HepG2 (cell line): ENCODE measurements around the gene BTF3L4. TPM values are rescaled to one million over a fixed set of nuclear protein-coding genes. Genes with fewer than 3 reads are reported as not detected.
A peak's percentile ranks its signal among the peaks of the same experiment; 100 is the strongest.

Experiments
- HDAC6 ChIP-seq: fragments of 200-600 bp; sonication (generic); IDR thresholded peaks from 2 replicates; pipeline ENCODE4 v1.7.0; 2017; ENCODE audit warnings: mild to moderate bottlenecking, antibody characterized with exemption, low read length, low read depth
- KDM1A ChIP-seq: IDR thresholded peaks from 2 replicates; pipeline ENCODE4 v1.6.1; 2016; ENCODE audit warnings: missing compliant biosample characterization
- NCOR1 ChIP-seq: fragments of 200-600 bp; sonication (generic); IDR thresholded peaks from 2 replicates; pipeline ENCODE4 v1.7.0; 2017; ENCODE audit warnings: antibody characterized with exemption, low read length, borderline replicate concordance
- POLR2AphosphoS2 ChIP-seq: IDR thresholded peaks from 2 replicates; pipeline ENCODE4 v1.6.1; 2011; ENCODE audit warnings: low read depth, low read length, improper control_type of control experiment
- PPARG ChIP-seq: conservative IDR thresholded peaks from 2 replicates; pipeline ENCODE4 v1.6.1; 2016; ENCODE audit warnings: missing biosample characterization, missing genetic modification reagents
- TAF15 ChIP-seq: fragments of 200-400 bp; formaldehyde crosslinking; IDR thresholded peaks from one replicate; pipeline ENCODE4 v1.6.1; 2018; ENCODE audit warnings: mild to moderate bottlenecking, low read depth, low read length; ENCODE audit not compliant: poor library complexity, severe bottlenecking
- ZFP62 ChIP-seq: sonication (generic); formaldehyde crosslinking; IDR thresholded peaks from 2 replicates; pipeline ENCODE4 v1.4.0; 2020; ENCODE audit warnings: missing genetic modification reagents
- ZNF274 ChIP-seq: sonication (generic); formaldehyde crosslinking; IDR thresholded peaks from 2 replicates; pipeline ENCODE4 v1.5.1; 2020; ENCODE audit warnings: mild to moderate bottlenecking, missing genetic modification reagents
- ZNF354B ChIP-seq: sonication (generic); formaldehyde crosslinking; IDR thresholded peaks from 2 replicates; pipeline ENCODE4 v1.8.0; 2022; ENCODE audit warnings: mild to moderate bottlenecking, missing genetic modification reagents
- ZNF605 ChIP-seq: sonication (generic); formaldehyde crosslinking; IDR thresholded peaks from 2 replicates; pipeline ENCODE4 v1.8.0; 2022; ENCODE audit warnings: mild to moderate bottlenecking, missing genetic modification reagents
- ZNF792 ChIP-seq: IDR thresholded peaks from 2 replicates; pipeline ENCODE4 v1.6.1; 2016
- ZSCAN30 ChIP-seq: sonication (generic); formaldehyde crosslinking; IDR thresholded peaks from 2 replicates; pipeline ENCODE4 v1.5.0; 2020; ENCODE audit warnings: mild to moderate bottlenecking, missing genetic modification reagents
- polyA plus RNA-seq, 8 experiments: library from polyadenylated mRNA; depleted of rRNA in 3 of 8; stranded (reverse) in 7 of 8; unstranded in 1 of 8; fragments of >200 nt; fragmentation: Illumina TruSeq in 4 of 8; extraction: Trizol in 4 of 8; gene quantifications; 2 replicates each; pipeline versions ENCODE4 v1.2.1 to v1.2.3, GENCODE V29; 2011 to 2016; ENCODE audit warnings: low read depth in 4 of 8, missing spikeins in 1 of 8, mixed read lengths in 1 of 8; ENCODE audit not compliant: insufficient read depth in 1 of 8
- total RNA-seq, 5 experiments: library from RNA; depleted of rRNA; stranded (reverse); fragments of >200 nt; fragmentation: Illumina TruSeq; extraction: Trizol; gene quantifications; 2 replicates each; pipeline ENCODE4 v1.2.3, GENCODE V29; 2016; ENCODE audit warnings: low read depth in 1 of 5
- TF ChIP-seq, protein P1 (sequence below): sonication (generic); formaldehyde crosslinking; IDR thresholded peaks from 2 replicates; pipeline ENCODE4 v1.5.1; 2020; ENCODE audit warnings: mild to moderate bottlenecking, missing genetic modification reagents, borderline replicate concordance
- TF ChIP-seq, protein P2 (sequence below): sonication (generic); formaldehyde crosslinking; IDR thresholded peaks from 2 replicates; pipeline ENCODE4 v1.4.0; 2020; ENCODE audit warnings: mild to moderate bottlenecking, missing genetic modification reagents, borderline replicate concordance
- TF ChIP-seq, protein P3 (sequence below): IDR thresholded peaks from 2 replicates; pipeline ENCODE4 v1.6.1; 2016; ENCODE audit warnings: low read depth, missing genetic modification reagents, missing compliant biosample characterization

The BTF3L4 gene
- total and polyA plus RNA-seq, 2 of the 13 experiments (the other 11 are each of a cell fraction or from before 2014, with no cell fraction given) = 59.0 to 74.3 TPM

DNA sequence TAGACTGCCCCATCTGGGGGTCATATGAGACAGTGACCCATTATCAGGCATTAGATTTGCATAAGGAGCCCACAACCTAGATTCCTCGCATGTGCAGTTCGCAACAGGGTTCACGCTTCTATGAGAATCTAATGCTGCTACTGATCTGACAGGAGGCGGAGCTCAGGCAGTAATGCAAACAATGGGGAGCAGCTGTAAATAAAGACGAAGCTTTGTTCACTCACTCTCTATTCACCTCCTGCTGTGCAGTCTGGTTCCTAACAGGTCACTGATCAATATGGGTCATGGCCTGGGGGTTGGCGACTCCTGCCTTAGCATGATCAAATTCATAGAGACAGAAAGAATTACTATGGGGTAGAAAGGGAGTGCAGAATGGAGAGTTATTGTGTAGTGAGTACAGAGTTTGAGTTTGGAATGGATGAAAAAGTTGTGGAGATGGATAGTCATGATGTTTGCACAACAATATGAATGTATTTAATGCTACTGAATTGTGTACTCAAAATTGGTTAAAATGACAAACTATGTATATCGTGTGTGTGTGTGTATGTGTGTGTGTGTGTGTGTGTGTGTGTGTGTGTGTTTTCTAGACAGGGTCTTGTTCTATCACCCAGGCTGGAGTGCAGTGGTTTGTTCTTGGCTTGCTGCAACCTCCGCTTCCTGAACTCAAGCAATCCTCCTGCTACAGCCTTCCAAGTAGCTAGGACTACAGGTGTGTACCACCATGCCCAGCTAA is 42.2 kb downstream of the BTF3L4 start (continued):
- TF ChIP-seq, protein P1, sequence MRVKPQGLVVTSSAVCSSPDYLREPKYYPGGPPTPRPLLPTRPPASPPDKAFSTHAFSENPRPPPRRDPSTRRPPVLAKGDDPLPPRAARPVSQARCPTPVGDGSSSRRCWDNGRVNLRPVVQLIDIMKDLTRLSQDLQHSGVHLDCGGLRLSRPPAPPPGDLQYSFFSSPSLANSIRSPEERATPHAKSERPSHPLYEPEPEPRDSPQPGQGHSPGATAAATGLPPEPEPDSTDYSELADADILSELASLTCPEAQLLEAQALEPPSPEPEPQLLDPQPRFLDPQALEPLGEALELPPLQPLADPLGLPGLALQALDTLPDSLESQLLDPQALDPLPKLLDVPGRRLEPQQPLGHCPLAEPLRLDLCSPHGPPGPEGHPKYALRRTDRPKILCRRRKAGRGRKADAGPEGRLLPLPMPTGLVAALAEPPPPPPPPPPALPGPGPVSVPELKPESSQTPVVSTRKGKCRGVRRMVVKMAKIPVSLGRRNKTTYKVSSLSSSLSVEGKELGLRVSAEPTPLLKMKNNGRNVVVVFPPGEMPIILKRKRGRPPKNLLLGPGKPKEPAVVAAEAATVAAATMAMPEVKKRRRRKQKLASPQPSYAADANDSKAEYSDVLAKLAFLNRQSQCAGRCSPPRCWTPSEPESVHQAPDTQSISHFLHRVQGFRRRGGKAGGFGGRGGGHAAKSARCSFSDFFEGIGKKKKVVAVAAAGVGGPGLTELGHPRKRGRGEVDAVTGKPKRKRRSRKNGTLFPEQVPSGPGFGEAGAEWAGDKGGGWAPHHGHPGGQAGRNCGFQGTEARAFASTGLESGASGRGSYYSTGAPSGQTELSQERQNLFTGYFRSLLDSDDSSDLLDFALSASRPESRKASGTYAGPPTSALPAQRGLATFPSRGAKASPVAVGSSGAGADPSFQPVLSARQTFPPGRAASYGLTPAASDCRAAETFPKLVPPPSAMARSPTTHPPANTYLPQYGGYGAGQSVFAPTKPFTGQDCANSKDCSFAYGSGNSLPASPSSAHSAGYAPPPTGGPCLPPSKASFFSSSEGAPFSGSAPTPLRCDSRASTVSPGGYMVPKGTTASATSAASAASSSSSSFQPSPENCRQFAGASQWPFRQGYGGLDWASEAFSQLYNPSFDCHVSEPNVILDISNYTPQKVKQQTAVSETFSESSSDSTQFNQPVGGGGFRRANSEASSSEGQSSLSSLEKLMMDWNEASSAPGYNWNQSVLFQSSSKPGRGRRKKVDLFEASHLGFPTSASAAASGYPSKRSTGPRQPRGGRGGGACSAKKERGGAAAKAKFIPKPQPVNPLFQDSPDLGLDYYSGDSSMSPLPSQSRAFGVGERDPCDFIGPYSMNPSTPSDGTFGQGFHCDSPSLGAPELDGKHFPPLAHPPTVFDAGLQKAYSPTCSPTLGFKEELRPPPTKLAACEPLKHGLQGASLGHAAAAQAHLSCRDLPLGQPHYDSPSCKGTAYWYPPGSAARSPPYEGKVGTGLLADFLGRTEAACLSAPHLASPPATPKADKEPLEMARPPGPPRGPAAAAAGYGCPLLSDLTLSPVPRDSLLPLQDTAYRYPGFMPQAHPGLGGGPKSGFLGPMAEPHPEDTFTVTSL (CRISPR knock-in tag) = peak; percentile 78; the same call in 1 of the 2 replicates
- peak; percentile 51; the same call in 1 of the 2 replicates for TF ChIP-seq ZNF792 (CRISPR knock-in tag)
- TF ChIP-seq PPARG (CRISPR knock-in tag) = peak; percentile 63; the same call in 1 of the 2 replicates
- TF ChIP-seq ZSCAN30 (CRISPR knock-in tag) = no peak
- 0 out of 2 replicates have a peak, but pooled peaks have one; percentile 53 for TF ChIP-seq POLR2AphosphoS2
- 0 out of 2 replicates have a peak, but pooled peaks have one; percentile 54 for TF ChIP-seq KDM1A (CRISPR knock-in tag)
- no peak for TF ChIP-seq HDAC6
- no peak for TF ChIP-seq ZNF354B (CRISPR knock-in tag)
- TF ChIP-seq ZFP62 (CRISPR knock-in tag) = no peak
- no peak for TF ChIP-seq ZNF605 (CRISPR knock-in tag)
- TF ChIP-seq, protein P2, sequence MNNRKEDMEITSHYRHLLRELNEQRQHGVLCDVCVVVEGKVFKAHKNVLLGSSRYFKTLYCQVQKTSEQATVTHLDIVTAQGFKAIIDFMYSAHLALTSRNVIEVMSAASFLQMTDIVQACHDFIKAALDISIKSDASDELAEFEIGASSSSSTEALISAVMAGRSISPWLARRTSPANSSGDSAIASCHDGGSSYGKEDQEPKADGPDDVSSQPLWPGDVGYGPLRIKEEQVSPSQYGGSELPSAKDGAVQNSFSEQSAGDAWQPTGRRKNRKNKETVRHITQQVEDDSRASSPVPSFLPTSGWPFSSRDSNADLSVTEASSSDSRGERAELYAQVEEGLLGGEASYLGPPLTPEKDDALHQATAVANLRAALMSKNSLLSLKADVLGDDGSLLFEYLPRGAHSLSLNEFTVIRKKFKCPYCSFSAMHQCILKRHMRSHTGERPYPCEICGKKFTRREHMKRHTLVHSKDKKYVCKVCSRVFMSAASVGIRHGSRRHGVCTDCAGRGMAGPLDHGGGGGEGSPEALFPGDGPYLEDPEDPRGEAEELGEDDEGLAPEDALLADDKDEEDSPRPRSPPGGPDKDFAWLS (CRISPR knock-in tag) = no peak
- TF ChIP-seq TAF15 = no peak
- TF ChIP-seq, protein P3, sequence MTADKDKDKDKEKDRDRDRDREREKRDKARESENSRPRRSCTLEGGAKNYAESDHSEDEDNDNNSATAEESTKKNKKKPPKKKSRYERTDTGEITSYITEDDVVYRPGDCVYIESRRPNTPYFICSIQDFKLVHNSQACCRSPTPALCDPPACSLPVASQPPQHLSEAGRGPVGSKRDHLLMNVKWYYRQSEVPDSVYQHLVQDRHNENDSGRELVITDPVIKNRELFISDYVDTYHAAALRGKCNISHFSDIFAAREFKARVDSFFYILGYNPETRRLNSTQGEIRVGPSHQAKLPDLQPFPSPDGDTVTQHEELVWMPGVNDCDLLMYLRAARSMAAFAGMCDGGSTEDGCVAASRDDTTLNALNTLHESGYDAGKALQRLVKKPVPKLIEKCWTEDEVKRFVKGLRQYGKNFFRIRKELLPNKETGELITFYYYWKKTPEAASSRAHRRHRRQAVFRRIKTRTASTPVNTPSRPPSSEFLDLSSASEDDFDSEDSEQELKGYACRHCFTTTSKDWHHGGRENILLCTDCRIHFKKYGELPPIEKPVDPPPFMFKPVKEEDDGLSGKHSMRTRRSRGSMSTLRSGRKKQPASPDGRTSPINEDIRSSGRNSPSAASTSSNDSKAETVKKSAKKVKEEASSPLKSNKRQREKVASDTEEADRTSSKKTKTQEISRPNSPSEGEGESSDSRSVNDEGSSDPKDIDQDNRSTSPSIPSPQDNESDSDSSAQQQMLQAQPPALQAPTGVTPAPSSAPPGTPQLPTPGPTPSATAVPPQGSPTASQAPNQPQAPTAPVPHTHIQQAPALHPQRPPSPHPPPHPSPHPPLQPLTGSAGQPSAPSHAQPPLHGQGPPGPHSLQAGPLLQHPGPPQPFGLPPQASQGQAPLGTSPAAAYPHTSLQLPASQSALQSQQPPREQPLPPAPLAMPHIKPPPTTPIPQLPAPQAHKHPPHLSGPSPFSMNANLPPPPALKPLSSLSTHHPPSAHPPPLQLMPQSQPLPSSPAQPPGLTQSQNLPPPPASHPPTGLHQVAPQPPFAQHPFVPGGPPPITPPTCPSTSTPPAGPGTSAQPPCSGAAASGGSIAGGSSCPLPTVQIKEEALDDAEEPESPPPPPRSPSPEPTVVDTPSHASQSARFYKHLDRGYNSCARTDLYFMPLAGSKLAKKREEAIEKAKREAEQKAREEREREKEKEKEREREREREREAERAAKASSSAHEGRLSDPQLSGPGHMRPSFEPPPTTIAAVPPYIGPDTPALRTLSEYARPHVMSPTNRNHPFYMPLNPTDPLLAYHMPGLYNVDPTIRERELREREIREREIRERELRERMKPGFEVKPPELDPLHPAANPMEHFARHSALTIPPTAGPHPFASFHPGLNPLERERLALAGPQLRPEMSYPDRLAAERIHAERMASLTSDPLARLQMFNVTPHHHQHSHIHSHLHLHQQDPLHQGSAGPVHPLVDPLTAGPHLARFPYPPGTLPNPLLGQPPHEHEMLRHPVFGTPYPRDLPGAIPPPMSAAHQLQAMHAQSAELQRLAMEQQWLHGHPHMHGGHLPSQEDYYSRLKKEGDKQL = peak; percentile 80
- TF ChIP-seq NCOR1 = peak; percentile 76; the same call in 1 of the 2 replicates
- TF ChIP-seq ZNF274 (CRISPR knock-in tag) = no peak
